Measurements from ENCODE around the gene MRPS7. TPM values are rescaled to one million over a fixed set of nuclear protein-coding genes. Genes with fewer than 3 reads are reported as not detected.
"Not testable (repeated sequence)": the region's sequence is repeated elsewhere in the genome, so short reads cannot be mapped to it uniquely, and the experiment has no call there.

Gene MRPS7
- total RNA-seq, 2 experiments from 2014 or later: 103 to 127 TPM

GRCh38 chr17:75277664-75278071, 16.0 kb downstream of the MRPS7 start:
- no peaks in the 10 kb centered on the region for H3K9me3 ChIP-seq (ENCODE audit: low read length)
- intact Hi-C loops (cut with micrococcal nuclease; ENCODE audit: unreplicated experiment): loop anchor here (10.0 kb wide), 1 partner anchor 507 kb away; the partner anchor contains the start of gene UNK
- H4K20me1 ChIP-seq (ENCODE audit: insufficient read depth, low read length): no peaks in the 10 kb centered on the region
- ChIA-PET CTCF (ENCODE audit: unreplicated experiment) (interaction anchor here (0.6 kb wide), 1 partner anchor 15 kb away, joined by 3 read pairs; no protein-coding TSS in a partner anchor), POLR2A (interaction anchor here (1.0 to 2.4 kb wide), 2 partner anchors 12 to 15 kb away, joined by 4 to 8 read pairs; partner anchors contain the start of genes MRPS7 and SLC25A19)
- no peak for DNase-seq (ENCODE audit: low spot score)
- H2AFZ ChIP-seq (ENCODE audit: low read length): no peak overlapping the region
- TF ChIP-seq CTCF (conservative IDR thresholded peaks at IDR 0.05; ENCODE audit: low read length): no peak
- no peak for TF ChIP-seq EZH2phosphoT487 (IDR thresholded peaks at IDR 0.05; ENCODE audit: borderline replicate concordance, low read depth, low read length)
- no peak overlapping the region for H3K4me3 ChIP-seq (ENCODE audit: low read depth, low read length, poor library complexity, severe bottlenecking)
- no peak overlapping the region for H3K27ac ChIP-seq (ENCODE audit: low read depth, low read length, poor library complexity, severe bottlenecking)
- BruUV-seq (replicated peaks): no TSS peak
- peaks cover 13% of the 10 kb centered on the region for H3K4me1 ChIP-seq (ENCODE audit: insufficient read depth, low read length, poor library complexity, severe bottlenecking)
- peaks cover 91% of the 10 kb centered on the region for H3K36me3 ChIP-seq (ENCODE audit: insufficient read depth, low read length)
- no peak overlapping the region for H3K4me2 ChIP-seq (ENCODE audit: low read length)
- no peaks in the 10 kb centered on the region for H3K9me2 ChIP-seq (ENCODE audit: insufficient read depth, low read length)
- peaks cover 2% of the 10 kb centered on the region; the same call in 1 of the 2 replicates for H3K79me2 ChIP-seq (ENCODE audit: insufficient read depth, low read depth, low read length)

- H3K4me2 ChIP-seq (ENCODE audit: low read length); H3K4me1 ChIP-seq (ENCODE audit: insufficient read depth, low read length, poor library complexity, severe bottlenecking); intact Hi-C loops (cut with micrococcal nuclease; ENCODE audit: unreplicated experiment); H3K9me3 ChIP-seq (ENCODE audit: low read length); H3K79me2 ChIP-seq (ENCODE audit: insufficient read depth, low read depth, low read length); H3K4me3 ChIP-seq (ENCODE audit: low read depth, low read length, poor library complexity, severe bottlenecking); H3K9me2 ChIP-seq (ENCODE audit: insufficient read depth, low read length); DNase-seq (ENCODE audit: low spot score); BruUV-seq (replicated peaks); H2AFZ ChIP-seq (ENCODE audit: low read length); H3K27ac ChIP-seq (ENCODE audit: low read depth, low read length, poor library complexity, severe bottlenecking); H4K20me1 ChIP-seq (ENCODE audit: insufficient read depth, low read length): not testable (repeated sequence)
- peaks cover 90% of the 10 kb centered on the region for H3K36me3 ChIP-seq (ENCODE audit: insufficient read depth, low read length)
- CTCF ChIA-PET (ENCODE audit: unreplicated experiment): interaction anchor here (1.0 kb wide), 1 partner anchor 18 kb away, joined by 3 read pairs; the partner anchor contains the start of gene MRPS7
- POLR2A ChIA-PET: interaction anchor here (1.1 to 1.6 kb wide), 4 partner anchors 9 to 126 kb away, joined by 3 to 6 read pairs (median 4); partner anchors contain the start of gene SLC25A19
Measured at GRCh38 chr17:75280189-75280588, 18.5 kb downstream of the MRPS7 start.

- Histone ChIP-seq H3K4me3 (ENCODE audit: low read depth, low read length, poor library complexity, severe bottlenecking) (no peak overlapping the region), H3K36me3 (ENCODE audit: insufficient read depth, low read length) (peaks cover 77% of the 10 kb centered on the region), H3K4me1 (ENCODE audit: insufficient read depth, low read length, poor library complexity, severe bottlenecking) (peaks cover 16% of the 10 kb centered on the region), H3K9me3 (ENCODE audit: low read length) (no peaks in the 10 kb centered on the region), H3K9me2 (ENCODE audit: insufficient read depth, low read length) (no peaks in the 10 kb centered on the region), H3K79me2 (ENCODE audit: insufficient read depth, low read depth, low read length) (peaks cover 44% of the 10 kb centered on the region), H2AFZ (ENCODE audit: low read length) (no peak overlapping the region), H3K4me2 (ENCODE audit: low read length) (no peak overlapping the region), H3K27ac (ENCODE audit: low read depth, low read length, poor library complexity, severe bottlenecking) (no peak overlapping the region), H4K20me1 (ENCODE audit: insufficient read depth, low read length) (peaks cover 12% of the 10 kb centered on the region; the same call in 1 of the 2 replicates)
- TF ChIP-seq EZH2phosphoT487 (IDR thresholded peaks at IDR 0.05; ENCODE audit: borderline replicate concordance, low read depth, low read length) (no peak), CTCF (conservative IDR thresholded peaks at IDR 0.05; ENCODE audit: low read length) (no peak)
- DNase-seq (ENCODE audit: low spot score): no peak
- ChIA-PET POLR2A (interaction anchor here (0.7 to 1.3 kb wide), 3 partner anchors 11 to 379 kb away, joined by 3 to 7 read pairs (median 6); no protein-coding TSS in a partner anchor), CTCF (ENCODE audit: unreplicated experiment) (no interaction called here)
- intact Hi-C loops (cut with micrococcal nuclease; ENCODE audit: unreplicated experiment): loop anchor here (5.0 kb wide), 1 partner anchor 232 kb away; the partner anchor contains the start of genes CASKIN2 and TSEN54
- no TSS peak for BruUV-seq (replicated peaks)
Measured at GRCh38 chr17:75285123-75285522, 23.4 kb downstream of the MRPS7 start.
